ENCODE results near the gene CYB5R4. TPM values are rescaled to one million over a fixed set of nuclear protein-coding genes. Genes with fewer than 3 reads are reported as not detected.

Gene CYB5R4
- total RNA-seq, 1 experiment from 2014 or later = 24.0 TPM

- no peak for TF ChIP-seq FOSL1 (IDR thresholded peaks at IDR 0.05; ENCODE audit: low read depth)
Observed at GRCh38 chr6:83914953-83915352, 55.5 kb downstream of the CYB5R4 start (continued).

- intact Hi-C loops (cut with micrococcal nuclease) = no loop called here
Observed at GRCh38 chr6:83917001-83917400, 57.5 kb downstream of the CYB5R4 start.

More at GRCh38 chr6:83917001-83917400, 57.5 kb downstream of the CYB5R4 start:
- no peak for ATAC-seq
- no peak overlapping the region for H2AFZ ChIP-seq (ENCODE audit: low read depth, low read length, poor library complexity, severe bottlenecking)
- BruUV-seq (replicated peaks) = no TSS peak
- POLR2A ChIA-PET = no interaction called here
- H3K9me3 ChIP-seq (ENCODE audit: control insufficient read depth in 1 of 2, insufficient read depth in 1 of 2, low read depth in 1 of 2, low read length in 2 of 2) = no peaks in the 10 kb centered on the region
- RAD21 ChIA-PET (ENCODE audit: low non-redundant PET in 1 of 2, low total read pairs in 2 of 2, uncharacterized antibody in 2 of 2, unreplicated experiment in 2 of 2) = no interaction called here
- H3K27me3 ChIP-seq (ENCODE audit: insufficient read depth, low read length) = no peaks in the 10 kb centered on the region
- no peaks in the 10 kb centered on the region for H3K36me3 ChIP-seq (ENCODE audit: control insufficient read depth in 1 of 2, insufficient read depth in 2 of 2, low read length in 2 of 2)
- no peak overlapping the region for H3K4me2 ChIP-seq (ENCODE audit: low read length)
- H3K9me2 ChIP-seq (ENCODE audit: insufficient read depth) = no peaks in the 10 kb centered on the region
- H3K4me1 ChIP-seq (ENCODE audit: control insufficient read depth in 1 of 2, insufficient read depth in 2 of 2, low read length in 2 of 2) = no peaks in the 10 kb centered on the region
- CTCF ChIA-PET = no interaction called here
- no peaks in the 10 kb centered on the region for H3K79me2 ChIP-seq (ENCODE audit: insufficient read depth, low read length)
- H3K9ac ChIP-seq (ENCODE audit: low read length) = no peak overlapping the region
- no peak overlapping the region for H3K27ac ChIP-seq (ENCODE audit: low read depth, low read length)
- H3K4me3 ChIP-seq (replicated peaks in 1 of 2; ENCODE audit: low read depth in 1 of 2, low read length in 2 of 2) = no peak overlapping the region
- DNase-seq (ENCODE audit: low read depth, low spot score) = no peak
- TF ChIP-seq REST (IDR thresholded peaks at IDR 0.05; ENCODE audit: low read depth) = no peak
- no peak for TF ChIP-seq EZH2phosphoT487 (IDR thresholded peaks at IDR 0.05; ENCODE audit: borderline replicate concordance)
- no peak for TF ChIP-seq ZNF274 (IDR thresholded peaks at IDR 0.05; ENCODE audit: low read depth, low read length)
- TF ChIP-seq SP1 (IDR thresholded peaks at IDR 0.05; ENCODE audit: low read depth) = no peak
- TF ChIP-seq POLR2A (IDR thresholded peaks at IDR 0.05; ENCODE audit: borderline replicate concordance, extremely low read depth, insufficient read depth, insufficient read length) = no peak
- no peak for TF ChIP-seq ZFX (IDR thresholded peaks at IDR 0.05)
- no peak for TF ChIP-seq CEBPB (IDR thresholded peaks at IDR 0.05; ENCODE audit: low read depth)
- TF ChIP-seq EGR1 (IDR thresholded peaks at IDR 0.05; ENCODE audit: low read depth) = no peak
- no peak for TF ChIP-seq SIN3A (IDR thresholded peaks at IDR 0.05; ENCODE audit: low read depth)
- no peak for TF ChIP-seq SRF (IDR thresholded peaks at IDR 0.05; ENCODE audit: low read depth)
- no peak for TF ChIP-seq POLR2AphosphoS5 (IDR thresholded peaks at IDR 0.05; ENCODE audit: low read depth, low read length)
- TF ChIP-seq CTCF (IDR thresholded peaks at IDR 0.05 in 2 of 3, conservative IDR thresholded peaks at IDR 0.05 in 1 of 3; ENCODE audit: borderline replicate concordance in 1 of 3, insufficient read depth in 1 of 3, low read depth in 2 of 3, low read length in 2 of 3) = no peak
- TF ChIP-seq ELF1 (IDR thresholded peaks at IDR 0.05; ENCODE audit: borderline replicate concordance, low read depth) = no peak
- TF ChIP-seq EZH2 (IDR thresholded peaks at IDR 0.05) = no peak
- no peak for TF ChIP-seq TCF7L2 (IDR thresholded peaks at IDR 0.05; ENCODE audit: borderline replicate concordance, extremely low read depth, insufficient read depth, insufficient read length)
- no peak for TF ChIP-seq MAX (IDR thresholded peaks at IDR 0.05)
- TF ChIP-seq FOSL1 (IDR thresholded peaks at IDR 0.05; ENCODE audit: low read depth) = no peak
- no peaks in the 10 kb centered on the region for H4K20me1 ChIP-seq (ENCODE audit: insufficient read depth)

Data from HCT116 (cell line).